Peyer's patch (tissue), 4 donors: ENCODE results near the gene DPF1. TPM values are rescaled to one million over a fixed set of nuclear protein-coding genes. Genes with fewer than 3 reads are reported as not detected.

Source experiments
- DNase-seq, 3 donors: peaks; one replicate each; pipeline ENCODE4 v3.0.0-alpha.2; 2017 to 2019
- H3K27ac ChIP-seq, 4 donors: fragments of 200-600 bp; sonication (generic); one replicate each; pipeline ENCODE4 v1.5.1; 2016 to 2019
- H3K27me3 ChIP-seq, 2 donors: fragments of 200-600 bp; sonication (generic); one replicate each; pipeline ENCODE4 v1.5.1; 2019
- H3K36me3 ChIP-seq, 3 donors: fragments of 200-600 bp; sonication (generic); one replicate each; pipeline ENCODE4 v1.5.1; 2016 to 2019
- H3K4me1 ChIP-seq, 4 donors: fragments of 200-600 bp; sonication (generic); one replicate each; pipeline ENCODE4 v1.5.1; 2016 to 2019
- H3K4me3 ChIP-seq, 4 donors: fragments of 200-600 bp; sonication (generic); 1 replicate in 3 of 4; 2 replicates in 1 of 4; pipeline ENCODE4 v1.5.1; 2016 to 2019; ENCODE audit warnings: mild to moderate bottlenecking in 1 of 4
- H3K9me3 ChIP-seq, 4 donors: fragments of 200-600 bp; sonication (generic); one replicate each; pipeline ENCODE4 v1.5.1; 2016 to 2019; ENCODE audit warnings: mild to moderate bottlenecking in 1 of 4
- CTCF ChIP-seq, 6 experiments: fragments of 450-650 bp in 4 of 6; fragments of 200-600 bp in 2 of 6; sonication (generic) in 1 of 6; IDR thresholded peaks; one replicate each; pipeline ENCODE4 v1.5.1; 2017 to 2019; ENCODE audit warnings: antibody characterized with exemption in 6 of 6, mild to moderate bottlenecking in 3 of 6, moderate library complexity in 1 of 6
- POLR2A ChIP-seq, 2 donors: fragments of 450-650 bp; IDR thresholded peaks; one replicate each; pipeline ENCODE4 v1.5.1; 2017; ENCODE audit warnings: antibody characterized with exemption in 2 of 2, mild to moderate bottlenecking in 2 of 2, moderate library complexity in 2 of 2
- total RNA-seq, 4 donors: library from RNA; depleted of rRNA; stranded (reverse); fragments of >200 nt; gene quantifications; one replicate each; pipeline ENCODE4 v1.1.0, GENCODE V29; 2016

DPF1 gene
- total RNA-seq, 4 donors from 2014 or later, result not detected

GRCh38 chr19:38206006-38206745 lies 17.8 kb downstream of the DPF1 start:
- Histone ChIP-seq H3K9me3 (no peaks in the 10 kb centered on the region), H3K4me3 (no peak overlapping the region), H3K4me1 (peaks cover 0 to 24% (median 0%) of the 10 kb centered on the region in 4 donors), H3K27me3 (peaks cover 0 to 8% of the 10 kb centered on the region in 2 donors), H3K36me3 (peaks cover 0 to 57% (median 0%) of the 10 kb centered on the region in 3 donors), H3K27ac (no peak overlapping the region)
- TF ChIP-seq CTCF (IDR thresholded peaks at IDR 0.05), result no peak
- TF ChIP-seq POLR2A (IDR thresholded peaks at IDR 0.05), result no peak
- DNase-seq, result no peak

DNA sequence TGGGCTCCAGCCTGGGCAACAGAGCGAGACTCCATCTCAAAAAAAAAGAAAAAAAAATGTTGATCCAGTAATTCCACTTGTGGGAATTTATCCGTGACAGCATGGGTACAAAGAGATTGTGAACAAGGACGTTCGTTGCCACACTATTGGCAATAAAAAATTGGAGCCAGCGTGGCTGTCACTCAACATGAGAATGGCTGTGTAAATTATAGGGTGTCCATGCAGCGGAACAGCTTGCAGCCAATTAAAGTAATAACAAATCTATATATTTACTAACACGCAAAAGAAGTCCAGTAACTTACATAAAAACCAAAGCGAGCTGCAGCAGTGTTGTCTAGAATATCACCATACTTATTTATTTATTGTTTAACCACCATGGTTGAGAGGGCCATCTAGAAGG lies 19.3 kb downstream of the DPF1 start:
- peaks cover 0 to 60% (median 0%) of the 10 kb centered on the region in 3 donors for H3K36me3 ChIP-seq
- H3K27me3 ChIP-seq, result no peaks in the 10 kb centered on the region
- TF ChIP-seq POLR2A (IDR thresholded peaks at IDR 0.05), result no peak
- peaks cover 0 to 10% (median 0%) of the 10 kb centered on the region in 4 donors for H3K4me1 ChIP-seq
- H3K9me3 ChIP-seq, result no peaks in the 10 kb centered on the region
- no peak for DNase-seq
- H3K27ac ChIP-seq, result no peak overlapping the region
- no peak overlapping the region for H3K4me3 ChIP-seq

GRCh38 chr19:38204096-38204495 lies 19.9 kb downstream of the DPF1 start:
- no peak for DNase-seq
- peaks cover 0 to 66% (median 0%) of the 10 kb centered on the region in 3 donors for H3K36me3 ChIP-seq
- H3K4me1 ChIP-seq, result peaks cover 0 to 4% (median 0%) of the 10 kb centered on the region in 4 donors
- TF ChIP-seq POLR2A (IDR thresholded peaks at IDR 0.05) (no peak), CTCF (IDR thresholded peaks at IDR 0.05) (no peak)
- no peaks in the 10 kb centered on the region for H3K9me3 ChIP-seq
- H3K27me3 ChIP-seq, result no peaks in the 10 kb centered on the region
- no peak overlapping the region for H3K4me3 ChIP-seq
- no peak overlapping the region for H3K27ac ChIP-seq

DNA sequence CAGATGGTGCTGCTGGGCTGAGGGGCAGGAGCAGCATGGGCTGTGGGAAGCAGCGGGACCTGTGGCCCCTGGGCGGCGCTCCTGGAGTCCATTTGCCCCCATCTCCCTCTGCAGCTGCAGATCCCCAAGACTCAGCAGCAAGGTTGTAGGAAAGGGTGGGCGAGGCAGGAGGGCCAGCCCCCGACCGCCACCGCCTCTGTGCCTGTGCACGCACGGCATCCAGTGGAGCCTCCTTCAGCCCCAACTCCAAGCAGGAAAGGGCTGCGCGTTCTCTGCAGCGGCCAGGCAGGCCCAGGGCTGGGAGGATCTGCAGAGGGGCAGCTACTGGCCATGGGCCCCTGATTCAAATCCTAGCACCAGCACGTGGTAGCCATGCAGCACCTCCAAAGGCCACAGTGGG lies 20.8 kb downstream of the DPF1 start:
- TF ChIP-seq CTCF (IDR thresholded peaks at IDR 0.05) (no peak), POLR2A (IDR thresholded peaks at IDR 0.05) (no peak)
- H3K4me1 ChIP-seq, result no peaks in the 10 kb centered on the region
- DNase-seq, result no peak
- H3K36me3 ChIP-seq, result peaks cover 0 to 75% (median 0%) of the 10 kb centered on the region in 3 donors
- H3K9me3 ChIP-seq, result no peaks in the 10 kb centered on the region
- H3K4me3 ChIP-seq, result no peak overlapping the region
- H3K27me3 ChIP-seq, result no peaks in the 10 kb centered on the region
- no peak overlapping the region for H3K27ac ChIP-seq

GRCh38 chr19:38202504-38202903 lies 21.5 kb downstream of the DPF1 start:
- no peaks in the 10 kb centered on the region for H3K9me3 ChIP-seq
- no peak for DNase-seq
- H3K27ac ChIP-seq, result no peak overlapping the region
- H3K4me3 ChIP-seq, result no peak overlapping the region
- no peaks in the 10 kb centered on the region for H3K27me3 ChIP-seq
- no peak for TF ChIP-seq POLR2A (IDR thresholded peaks at IDR 0.05)
- no peak for TF ChIP-seq CTCF (IDR thresholded peaks at IDR 0.05)
- no peaks in the 10 kb centered on the region for H3K4me1 ChIP-seq
- H3K36me3 ChIP-seq, result peaks cover 0 to 80% (median 0%) of the 10 kb centered on the region in 3 donors

DNA sequence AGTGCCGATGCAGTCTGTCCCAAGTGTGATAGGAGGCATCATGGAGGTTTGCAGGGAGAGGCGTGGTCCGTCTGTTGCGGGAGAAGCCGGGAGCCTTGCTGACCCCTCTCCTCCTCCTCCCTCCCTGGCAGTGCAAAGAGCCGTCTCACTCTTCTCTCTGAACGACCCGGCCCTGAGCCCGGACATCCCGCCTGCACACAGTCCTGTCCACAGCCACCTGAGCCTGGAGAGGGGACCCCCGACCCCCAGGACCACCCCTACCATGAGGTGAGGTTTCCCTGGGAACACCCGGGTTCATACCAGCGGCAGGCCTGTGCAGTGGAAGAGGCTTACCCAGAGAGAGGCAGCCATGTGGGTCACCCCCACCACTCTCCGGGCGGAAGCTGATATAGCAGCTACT lies 22.3 kb downstream of the DPF1 start:
- Histone ChIP-seq H3K4me1 (no peaks in the 10 kb centered on the region), H3K36me3 (peaks cover 0 to 77% (median 0%) of the 10 kb centered on the region in 3 donors), H3K9me3 (no peaks in the 10 kb centered on the region), H3K27me3 (no peaks in the 10 kb centered on the region), H3K27ac (no peak overlapping the region), H3K4me3 (no peak overlapping the region)
- DNase-seq, result no peak
- TF ChIP-seq CTCF (IDR thresholded peaks at IDR 0.05), result no peak
- TF ChIP-seq POLR2A (IDR thresholded peaks at IDR 0.05), result no peak
